GM19324 (cell line): ENCODE measurements around the gene MYO5A.

Source experiments
- ATAC-seq: cut with Tn5 transposase; IDR thresholded peaks from one replicate; pipeline ENCODE4 v1.9.1; 2021; ENCODE audit warnings: mild to moderate bottlenecking, moderate library complexity; ENCODE audit not compliant: unreplicated experiment, low FRiP score

Gene MYO5A

GRCh38 chr15:52278135-52278534, 250.5 kb downstream of the MYO5A start:
- no peak for ATAC-seq

- no peak for ATAC-seq
Measured at GRCh38 chr15:52277575-52277974, 251.1 kb downstream of the MYO5A start.

GRCh38 chr15:52276256-52276770, 252.4 kb downstream of the MYO5A start:
- no peak for ATAC-seq

GRCh38 chr15:52263563-52264282, 265.0 kb downstream of the MYO5A start:
- ATAC-seq: no peak

- ATAC-seq: no peak
Measured at GRCh38 chr15:52262364-52262763, 266.3 kb downstream of the MYO5A start.

GRCh38 chr15:52261498-52262242, 267.0 kb downstream of the MYO5A start:
- ATAC-seq: peak; percentile 94

GRCh38 chr15:52261026-52261425, 267.7 kb downstream of the MYO5A start:
- no peak for ATAC-seq

- no peak for ATAC-seq
Measured at GRCh38 chr15:52259503-52259902, 269.2 kb downstream of the MYO5A start.

GRCh38 chr15:52258461-52258860, 270.2 kb downstream of the MYO5A start:
- no peak for ATAC-seq

GRCh38 chr15:52257734-52258062, 271.0 kb downstream of the MYO5A start:
- no peak for ATAC-seq
